Kidney (tissue), 14 donors: ENCODE results near the gene CYP3A5. TPM values are rescaled to one million over a fixed set of nuclear protein-coding genes. Genes with fewer than 3 reads are reported as not detected.

Source experiments
- DNase-seq, 5 donors: peaks; one replicate each; pipeline ENCODE4 v3.0.0-alpha.2; 2013 to 2020
- FAIRE-seq: peaks from 2 replicates; lab custom pipeline; 2012; peaks lifted over from hg19 to GRCh38; lab: Jason Lieb, UNC
- H3K27ac ChIP-seq, 2 donors: one replicate each; pipeline ENCODE4 v1.7.0; 2013; ENCODE audit warnings: low read depth in 2 of 2, low read length in 2 of 2, inconsistent platforms in 1 of 2
- H3K27me3 ChIP-seq: one replicate; pipeline ENCODE4 v1.7.1; 2013; ENCODE audit warnings: low read length, inconsistent platforms; ENCODE audit not compliant: control insufficient read depth, insufficient read depth
- H3K36me3 ChIP-seq, 3 donors: one replicate each; pipeline versions ENCODE4 v1.7.0 to v1.7.1; 2013; ENCODE audit warnings: low read length in 3 of 3, control low read depth in 1 of 3, inconsistent platforms in 1 of 3; ENCODE audit not compliant: insufficient read depth in 3 of 3, control insufficient read depth in 2 of 3
- H3K4me1 ChIP-seq, 3 donors: one replicate each; pipeline versions ENCODE4 v1.7.0 to v1.7.1; 2013; ENCODE audit warnings: low read length in 3 of 3, inconsistent platforms in 1 of 3, low read depth in 1 of 3; ENCODE audit not compliant: control insufficient read depth in 2 of 3, insufficient read depth in 2 of 3
- H3K4me3 ChIP-seq, 3 donors: one replicate each; pipeline versions ENCODE4 v1.7.0 to v1.8.1; 2013; ENCODE audit warnings: low read length in 3 of 3, control low read depth in 1 of 3, inconsistent platforms in 1 of 3
- H3K9ac ChIP-seq, 3 donors: one replicate each; pipeline versions ENCODE4 v1.7.0 to v1.7.1; 2013; ENCODE audit warnings: low read length in 3 of 3, control low read depth in 1 of 3, inconsistent platforms in 1 of 3
- H3K9me3 ChIP-seq, 3 donors: one replicate each; pipeline versions ENCODE4 v1.7.0 to v1.7.1; 2013; ENCODE audit warnings: low read length in 3 of 3, control low read depth in 1 of 3, inconsistent platforms in 1 of 3; ENCODE audit not compliant: control insufficient read depth in 2 of 3, insufficient read depth in 1 of 3
- CTCF ChIP-seq: IDR thresholded peaks from 3 replicates; pipeline ENCODE4 v1.5.1; 2012; ENCODE audit warnings: mild to moderate bottlenecking, moderate library complexity, borderline replicate concordance; ENCODE audit not compliant: insufficient read depth; ENCODE audit errors: extremely low read depth
- intact Hi-C: fragments of 100-400 bp; cut with DNase I; formaldehyde crosslinking; loops from one replicate; pipeline ENCODE4 v1.11.1; 2022
- polyA plus RNA-seq: library from polyadenylated mRNA; stranded (reverse); fragments of 350-450 nt; fragmentation: Illumina TruSeq; extraction: RNeasy Lipid Tissue Mini Kit (QIAGEN cat#74804); gene quantifications from one replicate; pipeline ENCODE4 v1.2.3, GENCODE V29; 2014; ENCODE audit warnings: low read depth, low replicate concordance; ENCODE audit not compliant: insufficient read depth
- total RNA-seq: library from RNA; stranded (reverse); fragmentation: NEBNext Ultra II Directional; extraction: Animal tissue kit (Norgen Biotek cat#: 25700); gene quantifications from one replicate; pipeline ENCODE4 v1.2.1, GENCODE V29; 2021
- donor health status: control.
- donor health status: control.
- donor health status: control.
- donor health status: control.
- donor health status: control.
- donor health status: DM: yes; HTN: yes; CAD: no.
- donor health status: Normal renal cell carcinoma (clear cell type).

Gene CYP3A5
- total and polyA plus RNA-seq, 2 donors from 2014 or later = 7.6 to 13.5 TPM

GRCh38 chr7:99669782-99670181 is 10.0 kb downstream of the CYP3A5 start:
- FAIRE-seq = no peak
- H3K27ac ChIP-seq = no peak overlapping the region
- no peak overlapping the region for H3K9ac ChIP-seq
- H3K9me3 ChIP-seq = no peaks in the 10 kb centered on the region
- H3K4me1 ChIP-seq = no peaks in the 10 kb centered on the region
- DNase-seq = no peak
- no peak for TF ChIP-seq CTCF
- peaks cover 0 to 11% (median 2%) of the 10 kb centered on the region in 3 donors for H3K36me3 ChIP-seq
- H3K4me3 ChIP-seq = no peak overlapping the region
- H3K27me3 ChIP-seq = no peaks in the 10 kb centered on the region
- intact Hi-C loops = no loop called here

GRCh38 chr7:99668541-99668940 is 11.3 kb downstream of the CYP3A5 start:
- no peak for DNase-seq
- no peak overlapping the region for H3K4me3 ChIP-seq

GRCh38 chr7:99667179-99667578 is 12.6 kb downstream of the CYP3A5 start:
- Histone ChIP-seq H3K4me1 (no peaks in the 10 kb centered on the region), H3K27ac (no peak overlapping the region), H3K4me3 (no peak overlapping the region), H3K27me3 (no peaks in the 10 kb centered on the region), H3K9me3 (no peaks in the 10 kb centered on the region), H3K36me3 (peaks cover 0 to 20% (median 4%) of the 10 kb centered on the region in 3 donors), H3K9ac (no peak overlapping the region)
- TF ChIP-seq CTCF = no peak
- DNase-seq (no peak), FAIRE-seq (no peak)
- intact Hi-C loops = no loop called here

More at GRCh38 chr7:99668541-99668940, 11.3 kb downstream of the CYP3A5 start:
- Histone ChIP-seq H3K9ac (no peak overlapping the region), H3K4me1 (no peaks in the 10 kb centered on the region), H3K27me3 (no peaks in the 10 kb centered on the region), H3K36me3 (peaks cover 0 to 11% (median 2%) of the 10 kb centered on the region in 3 donors), H3K9me3 (no peaks in the 10 kb centered on the region), H3K27ac (no peak overlapping the region)
- intact Hi-C loops = no loop called here
- no peak for TF ChIP-seq CTCF
- FAIRE-seq = no peak

- Histone ChIP-seq H3K36me3 (peaks cover 0 to 17% (median 4%) of the 10 kb centered on the region in 3 donors), H3K9ac (no peak overlapping the region), H3K9me3 (no peaks in the 10 kb centered on the region), H3K4me3 (no peak overlapping the region), H3K27ac (no peak overlapping the region), H3K27me3 (no peaks in the 10 kb centered on the region), H3K4me1 (no peaks in the 10 kb centered on the region)
- DNase-seq (no peak), FAIRE-seq (no peak)
- intact Hi-C loops = no loop called here
- TF ChIP-seq CTCF = no peak
These were observed 13.8 kb downstream of the CYP3A5 start for GRCh38 chr7:99666013-99666395.
